ENCODE measurements around the gene ALCAM.

Gene ALCAM

GRCh38 chr3:105466495-105467404, 100.0 kb downstream of the ALCAM start:
- H3K4me3 ChIP-seq (ENCODE audit: control insufficient read depth, low read depth, low read length), result no peak overlapping the region
- DNase-seq (ENCODE audit: low read depth), result no peak
- TF ChIP-seq CTCF (conservative IDR thresholded peaks at IDR 0.05; ENCODE audit: control insufficient read depth, insufficient read depth, low read depth, low read length), result no peak

GRCh38 chr3:105470851-105471250, 104.1 kb downstream of the ALCAM start:
- no peak overlapping the region for H3K4me3 ChIP-seq (ENCODE audit: control insufficient read depth, low read depth, low read length)
- no peak for TF ChIP-seq CTCF (conservative IDR thresholded peaks at IDR 0.05; ENCODE audit: control insufficient read depth, insufficient read depth, low read depth, low read length)
- DNase-seq (ENCODE audit: low read depth), result no peak

- no peak overlapping the region for H3K4me3 ChIP-seq (ENCODE audit: control insufficient read depth, low read depth, low read length)
- peak; percentile 69 for DNase-seq (ENCODE audit: low read depth)
- TF ChIP-seq CTCF (conservative IDR thresholded peaks at IDR 0.05; ENCODE audit: control insufficient read depth, insufficient read depth, low read depth, low read length), result no peak
Observed at GRCh38 chr3:105473521-105474223, 107.0 kb downstream of the ALCAM start.

- no peak for TF ChIP-seq CTCF (conservative IDR thresholded peaks at IDR 0.05; ENCODE audit: control insufficient read depth, insufficient read depth, low read depth, low read length)
- DNase-seq (ENCODE audit: low read depth), result no peak
- H3K4me3 ChIP-seq (ENCODE audit: control insufficient read depth, low read depth, low read length), result no peak overlapping the region
Observed at GRCh38 chr3:105480768-105481167, 114.1 kb downstream of the ALCAM start.

- DNase-seq (ENCODE audit: low read depth), result no peak
- no peak overlapping the region for H3K4me3 ChIP-seq (ENCODE audit: control insufficient read depth, low read depth, low read length)
- no peak for TF ChIP-seq CTCF (conservative IDR thresholded peaks at IDR 0.05; ENCODE audit: control insufficient read depth, insufficient read depth, low read depth, low read length)
Observed at GRCh38 chr3:105483476-105483875, 116.8 kb downstream of the ALCAM start.

GRCh38 chr3:105490045-105490444, 123.3 kb downstream of the ALCAM start:
- no peak for DNase-seq (ENCODE audit: low read depth)
- no peak overlapping the region for H3K4me3 ChIP-seq (ENCODE audit: control insufficient read depth, low read depth, low read length)
- TF ChIP-seq CTCF (conservative IDR thresholded peaks at IDR 0.05; ENCODE audit: control insufficient read depth, insufficient read depth, low read depth, low read length), result no peak
